Tibial artery (tissue), 4 donors: ENCODE data around the gene SPP1.
"Not testable (repeated sequence)": the region's sequence is repeated elsewhere in the genome, so short reads cannot be mapped to it uniquely, and the experiment has no call there.

Experiments used
- DNase-seq, 2 donors: peaks; one replicate each; pipeline ENCODE4 v3.0.0-alpha.2; 2019
- H3K27ac ChIP-seq, 2 donors: fragments of 200-600 bp; sonication (generic) in 1 of 2; 1 replicate in 1 of 2; 2 replicates in 1 of 2; pipeline ENCODE4 v1.5.1; 2018 to 2019; ENCODE audit warnings: mild to moderate bottlenecking in 1 of 2
- H3K27me3 ChIP-seq, 2 donors: fragments of 200-600 bp; sonication (generic) in 1 of 2; one replicate each; pipeline versions ENCODE4 v1.5.1 to v1.6.0; 2016 to 2019
- H3K36me3 ChIP-seq, 3 donors: fragments of 200-600 bp; sonication (generic) in 2 of 3; one replicate each; pipeline ENCODE4 v1.5.1; 2016 to 2019; ENCODE audit warnings: mild to moderate bottlenecking in 2 of 3
- H3K4me1 ChIP-seq, 4 donors: fragments of 200-600 bp; sonication (generic) in 2 of 4; 1 replicate in 3 of 4; 2 replicates in 1 of 4; pipeline ENCODE4 v1.5.1; 2016 to 2019
- H3K4me3 ChIP-seq, 2 donors: fragments of 200-600 bp; sonication (generic) in 1 of 2; 1 replicate in 1 of 2; 2 replicates in 1 of 2; pipeline ENCODE4 v1.5.1; 2018 to 2019; ENCODE audit warnings: mild to moderate bottlenecking in 2 of 2
- H3K9me3 ChIP-seq, 3 donors: fragments of 200-600 bp; sonication (generic) in 1 of 3; one replicate each; pipeline ENCODE4 v1.5.1; 2016 to 2019
- intact Hi-C: fragments of 100-400 bp; cut with DNase I; formaldehyde crosslinking; loops from one replicate; pipeline ENCODE4 v1.15.0; 2023; ENCODE audit warnings: low total_unique reads
- TF ChIP-seq, protein P1 (sequence below), 2 experiments: fragments of 200-600 bp in 1 of 2; fragments of 450-650 bp in 1 of 2; IDR thresholded peaks; one replicate each; pipeline ENCODE4 v1.5.1; 2017 to 2019; ENCODE audit warnings: antibody characterized with exemption in 2 of 2, mild to moderate bottlenecking in 1 of 2, moderate library complexity in 1 of 2

The SPP1 gene

DNA sequence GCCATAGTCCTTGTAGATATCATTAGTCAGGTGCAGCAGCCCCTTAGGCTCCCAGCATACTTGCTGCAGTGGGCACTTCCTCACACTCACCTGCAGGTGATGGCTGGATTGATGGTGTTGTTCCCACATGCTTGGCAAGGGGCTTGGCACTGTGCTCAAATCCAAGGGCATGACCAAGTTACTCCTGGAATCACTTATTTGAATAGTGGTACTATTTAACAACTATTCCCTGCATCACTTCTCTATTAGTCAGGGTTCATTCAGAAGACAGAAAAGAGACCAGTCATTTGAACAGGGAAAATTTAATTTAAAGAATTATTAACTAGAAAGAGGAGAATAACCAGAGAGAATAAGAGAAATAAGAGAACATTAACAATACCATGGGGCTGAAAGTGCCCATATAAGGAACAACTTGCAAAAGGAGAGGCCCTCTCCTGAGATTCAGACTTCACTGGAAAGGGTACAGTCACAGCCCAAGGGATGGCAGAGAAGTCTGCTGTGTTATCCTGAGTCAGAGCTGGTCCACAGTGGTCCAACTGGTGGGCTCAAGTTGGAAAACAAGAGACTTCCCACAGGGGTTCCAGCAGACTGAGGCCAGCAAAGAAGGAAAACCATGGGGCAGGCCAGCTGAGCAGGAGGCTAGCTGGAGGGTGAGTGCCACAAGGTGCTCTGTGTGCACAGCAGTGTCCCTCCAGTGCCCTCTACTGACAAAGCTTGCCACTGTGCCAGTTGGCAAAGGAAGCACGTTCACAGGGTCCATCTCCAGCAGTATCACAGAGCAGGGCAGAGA is 9.8 kb downstream of the SPP1 start:
- Histone ChIP-seq H3K36me3 (no peaks in the 10 kb centered on the region), H3K27me3 (no peaks in the 10 kb centered on the region), H3K4me1 (no peaks in the 10 kb centered on the region), H3K27ac (no peak overlapping the region), H3K9me3 (no peaks in the 10 kb centered on the region), H3K4me3 (no peak overlapping the region)
- intact Hi-C loops = no loop called here
- peak in 1 of 2 donors; percentile 73 for DNase-seq
- TF ChIP-seq, protein P1, sequence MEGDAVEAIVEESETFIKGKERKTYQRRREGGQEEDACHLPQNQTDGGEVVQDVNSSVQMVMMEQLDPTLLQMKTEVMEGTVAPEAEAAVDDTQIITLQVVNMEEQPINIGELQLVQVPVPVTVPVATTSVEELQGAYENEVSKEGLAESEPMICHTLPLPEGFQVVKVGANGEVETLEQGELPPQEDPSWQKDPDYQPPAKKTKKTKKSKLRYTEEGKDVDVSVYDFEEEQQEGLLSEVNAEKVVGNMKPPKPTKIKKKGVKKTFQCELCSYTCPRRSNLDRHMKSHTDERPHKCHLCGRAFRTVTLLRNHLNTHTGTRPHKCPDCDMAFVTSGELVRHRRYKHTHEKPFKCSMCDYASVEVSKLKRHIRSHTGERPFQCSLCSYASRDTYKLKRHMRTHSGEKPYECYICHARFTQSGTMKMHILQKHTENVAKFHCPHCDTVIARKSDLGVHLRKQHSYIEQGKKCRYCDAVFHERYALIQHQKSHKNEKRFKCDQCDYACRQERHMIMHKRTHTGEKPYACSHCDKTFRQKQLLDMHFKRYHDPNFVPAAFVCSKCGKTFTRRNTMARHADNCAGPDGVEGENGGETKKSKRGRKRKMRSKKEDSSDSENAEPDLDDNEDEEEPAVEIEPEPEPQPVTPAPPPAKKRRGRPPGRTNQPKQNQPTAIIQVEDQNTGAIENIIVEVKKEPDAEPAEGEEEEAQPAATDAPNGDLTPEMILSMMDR (IDR thresholded peaks at IDR 0.05) = peak; percentile 26 to 53

DNA sequence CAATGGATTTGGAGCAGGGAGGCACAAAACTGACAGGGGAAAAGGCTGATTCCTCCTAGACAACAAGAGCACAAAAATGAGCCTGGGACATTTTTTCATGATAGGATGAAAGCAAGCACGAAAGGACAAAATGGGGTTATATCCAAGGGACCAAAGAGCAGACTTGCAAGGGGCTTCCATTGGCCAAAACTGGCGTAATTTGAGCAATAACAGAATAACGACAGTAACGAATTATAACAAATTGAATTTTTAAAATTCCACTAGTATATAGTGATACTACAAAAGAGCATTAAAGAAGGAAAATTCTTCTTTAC is 10.3 kb downstream of the SPP1 start:
- Histone ChIP-seq H3K4me1 (no peaks in the 10 kb centered on the region), H3K27me3 (no peaks in the 10 kb centered on the region), H3K27ac (no peak overlapping the region), H3K4me3 (no peak overlapping the region), H3K9me3 (no peaks in the 10 kb centered on the region), H3K36me3 (no peaks in the 10 kb centered on the region)
- DNase-seq = no peak
- intact Hi-C loops = no loop called here
- TF ChIP-seq, protein P1 (IDR thresholded peaks at IDR 0.05) = no peak

DNA sequence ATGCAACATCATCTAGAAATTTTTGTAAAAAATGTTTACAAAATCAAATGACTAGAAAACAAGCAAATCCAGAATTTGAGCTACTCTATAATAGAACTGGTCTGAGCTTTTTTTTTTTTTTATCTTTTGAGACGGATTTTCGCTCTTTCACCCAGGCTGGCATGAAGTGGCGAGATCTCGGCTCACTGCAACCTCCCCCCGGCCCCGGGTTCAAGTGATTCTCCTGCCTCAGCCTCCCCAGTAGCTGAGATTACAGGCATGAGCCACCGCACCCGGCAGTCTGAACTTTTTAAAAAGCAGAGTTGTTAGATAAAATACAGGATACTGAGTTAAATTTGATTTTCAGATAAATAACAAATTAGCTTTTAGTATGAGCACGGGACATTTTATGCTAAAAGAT is 11.0 kb downstream of the SPP1 start:
- H3K27me3 ChIP-seq = no peaks in the 10 kb centered on the region
- H3K9me3 ChIP-seq = no peaks in the 10 kb centered on the region
- no peaks in the 10 kb centered on the region for H3K4me1 ChIP-seq
- no peak for DNase-seq
- no peaks in the 10 kb centered on the region for H3K36me3 ChIP-seq
- no peak overlapping the region for H3K4me3 ChIP-seq
- TF ChIP-seq, protein P1 (IDR thresholded peaks at IDR 0.05) = no peak
- intact Hi-C loops = no loop called here
- no peak overlapping the region for H3K27ac ChIP-seq

DNA sequence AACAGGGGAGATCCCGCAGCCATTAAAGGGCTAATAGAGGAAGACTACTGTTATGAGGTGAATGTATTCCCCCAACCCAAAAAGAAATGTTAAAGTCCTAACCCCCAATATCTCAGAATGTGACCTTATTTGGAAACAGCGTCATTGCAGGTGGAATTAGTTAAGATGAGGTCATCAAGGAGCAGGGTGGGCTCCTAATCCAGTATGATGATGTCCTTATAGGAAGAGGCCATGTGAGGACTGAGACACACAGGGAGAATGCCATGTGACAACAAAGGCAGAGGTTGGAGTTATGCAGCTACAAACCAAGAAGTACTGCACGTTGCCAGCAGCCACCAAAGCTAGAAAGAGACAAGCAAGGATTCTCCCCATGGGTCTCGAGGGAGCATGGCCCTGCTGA is 14.3 kb downstream of the SPP1 start:
- TF ChIP-seq, protein P1 (IDR thresholded peaks at IDR 0.05) = no peak
- no peaks in the 10 kb centered on the region for H3K9me3 ChIP-seq

DNA sequence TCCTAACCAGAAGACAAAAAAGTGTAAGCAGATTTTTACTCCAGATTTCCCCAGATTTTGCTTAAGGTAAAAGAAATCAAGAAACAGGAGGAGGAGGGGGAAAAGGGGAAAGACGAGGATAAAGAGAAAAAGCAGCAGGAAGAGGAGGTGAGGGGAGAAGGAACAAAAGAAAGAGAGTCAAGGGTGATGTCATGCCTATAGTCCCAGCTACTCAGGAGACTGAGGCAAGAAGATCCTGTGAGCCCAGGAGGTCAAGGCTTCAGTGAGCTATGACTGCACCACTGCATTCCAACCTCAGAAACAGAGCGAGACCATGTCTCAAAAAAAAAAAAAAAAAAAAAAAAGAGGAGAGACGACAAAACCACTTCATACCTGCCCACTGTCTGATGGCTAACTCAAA is 19.9 kb downstream of the SPP1 start:
- Histone ChIP-seq H3K9me3 (no peaks in the 10 kb centered on the region), H3K36me3 (no peaks in the 10 kb centered on the region), H3K27me3 (no peaks in the 10 kb centered on the region), H3K4me3 (no peak overlapping the region), H3K4me1 (no peaks in the 10 kb centered on the region), H3K27ac (no peak overlapping the region)
- intact Hi-C loops = no loop called here
- DNase-seq = no peak
- TF ChIP-seq, protein P1 (IDR thresholded peaks at IDR 0.05) = no peak

More for the DNA sequence above, 14.3 kb downstream of the SPP1 start:
- H3K27me3 ChIP-seq = no peaks in the 10 kb centered on the region
- H3K36me3 ChIP-seq = no peaks in the 10 kb centered on the region
- H3K27ac ChIP-seq = no peak overlapping the region
- DNase-seq = no peak
- H3K4me1 ChIP-seq = no peaks in the 10 kb centered on the region
- no peak overlapping the region for H3K4me3 ChIP-seq
- intact Hi-C loops = no loop called here

DNA sequence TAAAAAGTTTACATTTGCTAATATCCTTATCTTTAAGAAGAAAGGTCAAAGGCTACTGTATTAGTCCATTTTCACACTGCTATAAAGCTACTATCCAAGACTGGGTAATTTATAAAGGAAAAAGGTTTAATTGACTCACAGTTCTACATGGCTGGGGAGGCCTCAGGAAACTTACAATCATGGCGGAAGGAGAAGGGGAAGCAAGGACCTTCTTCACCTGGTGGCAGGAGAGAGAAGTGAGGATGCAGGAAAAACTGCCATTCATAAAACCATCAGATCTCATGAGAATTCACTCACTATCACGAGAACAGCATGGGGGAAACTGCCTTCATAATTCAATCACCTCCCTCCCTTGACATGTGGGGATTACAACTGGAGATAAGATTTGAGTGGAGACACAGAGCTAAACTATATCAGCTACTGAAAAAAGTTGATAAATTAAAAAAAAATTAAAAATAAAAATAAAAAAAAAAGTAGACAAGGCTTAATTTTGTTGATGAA is 23.7 kb downstream of the SPP1 start:
- H3K27ac ChIP-seq, intact Hi-C loops, H3K27me3 ChIP-seq, H3K9me3 ChIP-seq, H3K36me3 ChIP-seq, H3K4me3 ChIP-seq, DNase-seq: not testable (repeated sequence)
- H3K4me1 ChIP-seq = peaks cover 0 to 23% (median 7%) of the 10 kb centered on the region in 4 donors
